Measurements from ENCODE around the gene SLC1A4.

The SLC1A4 gene

DNA sequence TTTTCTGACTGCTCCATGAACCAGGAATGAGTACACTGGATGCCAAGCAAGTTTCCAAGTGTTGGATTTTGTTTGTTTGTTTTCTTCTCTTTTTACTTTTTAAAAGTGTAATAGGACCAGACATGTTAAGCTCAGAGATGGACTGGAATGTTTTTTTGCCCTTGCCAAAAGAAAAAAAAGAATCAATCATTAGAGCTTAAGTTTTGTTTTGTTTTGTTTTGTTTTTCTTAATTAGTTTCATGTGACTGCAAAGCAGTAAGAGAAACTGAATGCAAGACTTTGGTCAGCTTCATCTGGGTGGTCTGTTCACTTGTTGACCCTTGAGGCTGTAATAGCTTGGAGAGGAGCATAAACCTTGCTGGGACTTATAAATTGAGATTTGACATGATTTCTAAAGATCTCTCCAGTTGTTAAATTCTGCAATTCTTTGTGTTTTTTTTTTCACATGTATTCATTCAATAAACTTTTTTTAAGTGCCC, 42.4 kb upstream of the SLC1A4 start:
- TF ChIP-seq, protein P1, sequence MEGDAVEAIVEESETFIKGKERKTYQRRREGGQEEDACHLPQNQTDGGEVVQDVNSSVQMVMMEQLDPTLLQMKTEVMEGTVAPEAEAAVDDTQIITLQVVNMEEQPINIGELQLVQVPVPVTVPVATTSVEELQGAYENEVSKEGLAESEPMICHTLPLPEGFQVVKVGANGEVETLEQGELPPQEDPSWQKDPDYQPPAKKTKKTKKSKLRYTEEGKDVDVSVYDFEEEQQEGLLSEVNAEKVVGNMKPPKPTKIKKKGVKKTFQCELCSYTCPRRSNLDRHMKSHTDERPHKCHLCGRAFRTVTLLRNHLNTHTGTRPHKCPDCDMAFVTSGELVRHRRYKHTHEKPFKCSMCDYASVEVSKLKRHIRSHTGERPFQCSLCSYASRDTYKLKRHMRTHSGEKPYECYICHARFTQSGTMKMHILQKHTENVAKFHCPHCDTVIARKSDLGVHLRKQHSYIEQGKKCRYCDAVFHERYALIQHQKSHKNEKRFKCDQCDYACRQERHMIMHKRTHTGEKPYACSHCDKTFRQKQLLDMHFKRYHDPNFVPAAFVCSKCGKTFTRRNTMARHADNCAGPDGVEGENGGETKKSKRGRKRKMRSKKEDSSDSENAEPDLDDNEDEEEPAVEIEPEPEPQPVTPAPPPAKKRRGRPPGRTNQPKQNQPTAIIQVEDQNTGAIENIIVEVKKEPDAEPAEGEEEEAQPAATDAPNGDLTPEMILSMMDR (IDR thresholded peaks at IDR 0.05): no peak

DNA sequence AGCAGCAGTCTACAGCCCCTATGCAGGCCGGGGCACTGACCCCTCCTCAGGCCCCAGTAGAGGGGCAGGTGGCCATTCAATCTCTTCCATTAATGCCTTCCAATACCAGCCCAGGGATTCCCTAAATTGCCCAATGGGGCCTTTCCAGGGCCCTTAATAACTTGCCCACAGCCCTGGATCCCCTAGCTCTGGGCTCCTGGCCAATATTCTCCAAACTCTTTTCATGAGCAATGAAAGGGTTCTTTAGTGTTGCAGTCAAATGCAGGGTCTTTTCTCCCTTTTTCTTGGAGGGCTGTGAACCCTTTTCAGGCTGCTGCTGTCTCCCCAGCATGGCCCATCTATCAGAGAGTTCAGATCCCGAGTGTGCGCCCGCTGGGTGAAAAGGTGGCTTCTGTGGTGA, 41.3 kb upstream of the SLC1A4 start:
- TF ChIP-seq, protein P1 (IDR thresholded peaks at IDR 0.05): no peak

DNA sequence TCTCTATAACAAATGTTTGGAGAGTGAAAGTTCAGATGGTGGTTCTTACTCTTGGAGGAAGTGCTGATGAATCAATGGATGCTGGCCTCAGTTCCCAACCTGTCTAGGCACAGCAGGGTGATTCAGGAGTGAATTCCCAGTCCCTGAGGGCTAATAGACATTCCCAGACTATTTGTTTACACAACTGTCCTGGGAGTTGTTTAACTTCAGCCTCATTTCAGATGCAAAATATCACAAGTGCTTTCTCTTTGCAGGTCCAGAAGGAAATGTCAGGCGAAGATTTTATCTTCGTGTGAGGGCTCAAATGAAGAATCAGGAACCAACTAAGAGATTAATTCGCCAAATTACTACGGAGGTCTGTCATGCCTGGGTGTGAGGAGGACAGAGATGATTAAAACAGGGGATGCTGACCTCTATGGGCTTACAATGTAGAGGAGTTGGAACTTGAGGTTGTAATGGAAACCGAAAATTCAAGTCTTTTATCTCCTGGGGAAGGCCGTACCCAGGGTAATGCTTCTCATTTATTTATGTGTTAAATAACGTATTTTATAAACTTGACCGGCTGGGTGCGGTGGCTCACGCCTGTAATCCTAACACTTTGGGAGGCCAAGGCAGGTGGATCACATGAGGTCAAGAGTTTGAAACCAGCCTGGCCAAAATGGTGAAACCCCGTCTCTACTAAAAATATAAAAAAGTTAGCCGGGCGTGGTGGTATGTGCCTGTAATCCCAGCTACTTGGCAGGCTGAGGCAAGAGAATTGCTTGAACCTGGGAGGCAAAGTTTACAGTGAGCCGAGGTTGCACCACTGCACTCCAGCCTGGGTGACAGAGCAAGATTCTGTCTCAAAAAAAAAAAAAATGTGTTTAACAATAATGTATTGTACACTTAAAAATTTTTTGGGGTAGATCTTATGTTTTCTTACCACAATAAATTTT, 38.7 kb upstream of the SLC1A4 start:
- TF ChIP-seq, protein P1 (IDR thresholded peaks at IDR 0.05): no peak

DNA sequence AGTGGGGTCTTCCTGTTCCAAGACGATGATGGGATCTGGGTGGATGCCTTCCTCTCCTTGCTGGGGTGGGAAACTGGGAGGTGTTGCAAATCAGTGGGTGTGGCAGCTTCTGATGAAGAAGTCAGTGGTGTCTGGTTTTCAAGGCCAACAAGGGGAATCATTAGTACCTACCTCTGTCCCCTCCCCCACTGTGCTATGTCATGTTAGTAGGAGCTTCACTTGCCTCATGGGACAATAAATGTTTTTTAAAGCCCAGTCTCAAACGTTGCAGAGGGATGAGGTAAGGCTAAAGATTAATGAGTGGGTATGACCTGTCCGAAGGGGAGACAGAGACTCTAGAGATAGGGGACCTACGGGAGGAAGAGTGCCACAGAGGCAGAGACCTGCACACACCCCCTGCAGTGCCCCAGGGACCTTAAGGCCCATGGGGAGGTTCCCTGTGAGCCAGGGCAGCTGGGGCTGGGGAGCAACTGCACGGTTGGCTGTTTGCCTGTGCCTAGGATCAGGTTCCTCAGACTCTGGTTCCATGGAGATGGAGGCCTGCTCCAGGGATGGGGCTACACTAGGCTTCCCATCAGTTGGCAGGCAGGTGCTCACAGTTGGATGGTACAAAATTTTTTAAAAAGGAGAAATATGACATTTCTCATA, 37.8 kb upstream of the SLC1A4 start:
- TF ChIP-seq, protein P1 (IDR thresholded peaks at IDR 0.05): no peak

DNA sequence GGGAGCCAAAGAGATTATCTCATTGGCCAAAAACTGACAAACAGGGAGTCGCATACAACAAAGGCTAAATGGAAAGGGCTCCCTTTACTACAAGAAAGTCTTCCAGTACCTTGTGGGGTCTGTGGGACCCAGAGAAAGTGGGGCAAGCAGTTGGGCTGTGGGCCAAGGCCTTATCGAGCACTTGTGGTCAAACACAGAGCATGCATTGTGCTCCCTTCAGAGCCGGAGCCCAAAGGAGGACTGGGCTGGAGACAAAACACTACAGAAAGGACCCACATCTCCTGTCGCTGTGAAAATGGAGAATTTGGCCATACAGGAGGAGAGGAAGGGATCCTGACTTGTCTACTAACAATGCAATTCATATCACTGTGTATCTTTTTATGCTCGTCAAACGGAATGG, 37.1 kb upstream of the SLC1A4 start:
- TF ChIP-seq, protein P1 (IDR thresholded peaks at IDR 0.05): no peak

DNA sequence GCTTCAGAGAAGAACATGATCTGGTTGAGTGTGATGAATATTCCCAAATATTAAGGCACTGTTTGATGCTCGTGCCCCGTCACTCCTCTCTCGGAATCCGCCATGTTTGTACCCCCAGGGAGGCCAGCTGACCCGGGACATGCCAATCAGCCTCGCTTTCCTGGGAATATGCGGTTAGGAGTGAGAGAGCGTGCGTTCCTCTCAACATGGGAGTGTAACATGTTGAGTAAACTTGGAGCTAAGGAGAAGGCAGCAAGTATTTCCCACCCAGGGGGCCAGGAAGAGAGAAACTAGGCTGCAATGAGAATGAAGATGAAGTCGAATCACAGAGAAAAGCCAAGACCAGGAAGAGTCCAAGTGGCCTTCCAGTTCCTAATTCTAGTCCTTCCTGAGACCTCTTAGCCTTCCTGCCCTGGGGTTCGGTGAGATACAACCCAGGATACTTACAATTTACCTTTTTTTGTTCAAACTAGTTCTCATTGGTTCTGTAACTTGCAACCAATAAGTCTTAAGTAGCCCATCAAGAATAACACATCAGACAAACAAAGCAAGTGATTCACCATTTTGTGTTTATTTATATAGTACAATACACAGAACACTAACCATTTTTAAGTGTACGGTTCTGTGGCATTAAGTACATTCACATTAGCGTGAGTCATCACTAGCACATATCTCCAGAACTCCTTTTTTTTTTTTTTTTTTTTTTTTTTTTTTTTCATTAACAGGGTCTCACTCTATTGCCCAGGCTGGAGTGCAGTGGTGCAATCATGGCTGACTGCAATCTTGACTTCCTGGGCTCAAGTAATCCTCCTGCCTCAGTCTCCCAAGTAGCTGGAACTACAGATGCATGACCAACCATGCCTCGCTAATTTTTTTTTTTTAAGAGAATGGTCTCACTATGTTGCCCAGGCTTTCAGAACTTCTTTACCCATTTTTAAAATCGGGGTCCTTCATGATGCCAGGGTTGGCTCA, 36.4 kb upstream of the SLC1A4 start:
- TF ChIP-seq, protein P1 (IDR thresholded peaks at IDR 0.05): no peak

DNA sequence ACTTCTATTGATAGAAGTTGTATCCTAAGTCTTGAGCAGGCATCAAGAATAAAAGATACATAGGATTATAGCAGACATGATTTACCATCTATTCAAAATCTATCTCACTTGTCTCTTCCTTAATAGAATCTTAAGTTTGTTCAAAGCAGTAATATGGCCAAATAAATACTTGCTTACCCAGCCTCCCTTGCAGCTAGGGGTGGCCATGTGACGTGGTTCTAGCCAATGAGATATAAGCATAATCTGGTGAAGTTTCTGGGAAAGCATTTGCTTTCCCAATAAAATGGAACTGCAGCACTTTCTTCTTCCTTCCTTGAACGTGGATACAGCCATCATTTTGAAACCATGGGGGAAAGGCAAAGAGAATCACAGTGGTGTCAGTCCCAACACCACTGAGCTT, 33.7 kb upstream of the SLC1A4 start:
- TF ChIP-seq, protein P1 (IDR thresholded peaks at IDR 0.05): no peak
